Measurements from ENCODE around the gene SLC26A9. TPM values are rescaled to one million over a fixed set of nuclear protein-coding genes. Genes with fewer than 3 reads are reported as not detected.

SLC26A9 gene
- total RNA-seq, 1 experiment from 2014 or later: not detected

GRCh38 chr1:205951746-205952145, 8.5 kb upstream of the SLC26A9 start:
- no peak overlapping the region for H3K27ac ChIP-seq (ENCODE audit: low read length)
- intact Hi-C loops (cut with micrococcal nuclease; ENCODE audit: unreplicated experiment): no loop called here
- in situ Hi-C loops (cut with HindIII; ENCODE audit: low pct_unique_long_range_greater_than_20kb, low sequenced_read_pairs): no loop called here
- no peak overlapping the region for H3K4me3 ChIP-seq (ENCODE audit: low read depth in 2 of 2, low read length in 2 of 2)
- ChIA-PET POLR2A (no interaction called here), CTCF (interaction anchor here (2.1 kb wide), 1 partner anchor 25 kb away, joined by 10 read pairs; no protein-coding TSS in a partner anchor)
- no TSS peak for BruUV-seq (replicated peaks)
- peaks cover 9% of the 10 kb centered on the region for H3K27me3 ChIP-seq (ENCODE audit: control insufficient read depth, insufficient read depth, low read length)
- DNase-seq (ENCODE audit: low read depth, low spot score) (no peak), ATAC-seq (no peak)
- no peaks in the 10 kb centered on the region for H3K36me3 ChIP-seq (ENCODE audit: control insufficient read depth, insufficient read depth, low read length)
- H3K9me3 ChIP-seq (ENCODE audit: control insufficient read depth, insufficient read depth, low read depth, low read length): no peaks in the 10 kb centered on the region
- no peak for TF ChIP-seq TCF7L2 (IDR thresholded peaks at IDR 0.05; ENCODE audit: low read depth, low read length)
- no peak for TF ChIP-seq REST (IDR thresholded peaks at IDR 0.05; ENCODE audit: insufficient read depth in 1 of 2, low read depth in 2 of 2, low read length in 1 of 2)
- no peaks in the 10 kb centered on the region for H3K4me1 ChIP-seq (ENCODE audit: control insufficient read depth, insufficient read depth, low read length)

GRCh38 chr1:205950826-205951549, 7.7 kb upstream of the SLC26A9 start:
- no peaks in the 10 kb centered on the region for H3K9me3 ChIP-seq (ENCODE audit: control insufficient read depth, insufficient read depth, low read depth, low read length)
- H3K4me1 ChIP-seq (ENCODE audit: control insufficient read depth, insufficient read depth, low read length): no peaks in the 10 kb centered on the region
- H3K36me3 ChIP-seq (ENCODE audit: control insufficient read depth, insufficient read depth, low read length): no peaks in the 10 kb centered on the region
- CTCF ChIA-PET: interaction anchor here (2.1 kb wide), 1 partner anchor 26 kb away, joined by 10 read pairs; no protein-coding TSS in a partner anchor
- DNase-seq (ENCODE audit: low read depth, low spot score): no peak
- no peak for ATAC-seq
- TF ChIP-seq SIN3A (IDR thresholded peaks at IDR 0.05; ENCODE audit: borderline replicate concordance, insufficient read depth, low read depth, low read length) (no peak), REST (IDR thresholded peaks at IDR 0.05; ENCODE audit: insufficient read depth in 1 of 2, low read depth in 2 of 2, low read length in 1 of 2) (no peak), CTCF (IDR thresholded peaks at IDR 0.05) (no peak), POLR2AphosphoS5 (IDR thresholded peaks at IDR 0.05; ENCODE audit: low read depth, low read length) (no peak), TCF7L2 (IDR thresholded peaks at IDR 0.05; ENCODE audit: low read depth, low read length) (no peak)
- BruUV-seq (replicated peaks): no TSS peak
- in situ Hi-C loops (cut with HindIII; ENCODE audit: low pct_unique_long_range_greater_than_20kb, low sequenced_read_pairs) (no loop called here), intact Hi-C loops (cut with micrococcal nuclease; ENCODE audit: unreplicated experiment) (no loop called here)
- H3K4me3 ChIP-seq (ENCODE audit: low read depth in 2 of 2, low read length in 2 of 2): no peak overlapping the region
- POLR2A ChIA-PET: no interaction called here
- peaks cover 9% of the 10 kb centered on the region for H3K27me3 ChIP-seq (ENCODE audit: control insufficient read depth, insufficient read depth, low read length)
- no peak overlapping the region for H3K27ac ChIP-seq (ENCODE audit: low read length)
